OCI-LY3 (cell line): ENCODE data around the gene GRIP2.

Experiments
- H2AFZ ChIP-seq: fragments of 200-600, 300-600 bp; shearing (Covaris generic); 2 replicates; pipeline ENCODE4 v1.6.0; 2014; ENCODE audit warnings: antibody characterized with exemption, low read depth, low read length
- H3K27ac ChIP-seq: fragments of 200-600, 300-600 bp; sonication (generic); 2 replicates; pipeline ENCODE4 v1.5.1; 2014; ENCODE audit warnings: mild to moderate bottlenecking, low read length, moderate library complexity, mixed read lengths
- H3K27me3 ChIP-seq: fragments of 200-600, 300-600 bp; sonication (generic); 2 replicates; pipeline ENCODE4 v1.6.1; 2014; ENCODE audit warnings: low read depth, low read length, mixed read lengths
- H3K36me3 ChIP-seq: fragments of 200-600, 300-600 bp; sonication (generic); replicated peaks from 2 replicates; pipeline ENCODE3; 2014; ENCODE audit warnings: low read depth, low read length, mixed read lengths
- H3K4me1 ChIP-seq: fragments of 300-600, 200-600 bp; sonication (generic); 2 replicates; pipeline ENCODE4 v1.6.1; 2014; ENCODE audit warnings: low read length, mixed read lengths
- H3K4me2 ChIP-seq: fragments of 200-600, 300-600 bp; sonication (generic); 2 replicates; pipeline ENCODE4 v1.6.1; 2014; ENCODE audit warnings: low read length, mixed read lengths
- H3K4me3 ChIP-seq: fragments of 300-600, 200-600 bp; sonication (generic); 2 replicates; pipeline ENCODE4 v1.5.1; 2014; ENCODE audit warnings: antibody characterized with exemption, mild to moderate bottlenecking, low read length, moderate library complexity
- H3K79me2 ChIP-seq: fragments of 300-600, 200-600 bp; shearing (Covaris generic); 2 replicates; pipeline ENCODE4 v1.6.1; 2014; ENCODE audit warnings: mild to moderate bottlenecking, low read length, mixed read lengths
- H3K9ac ChIP-seq: fragments of 300-600, 200-600 bp; shearing (Covaris generic); 2 replicates; pipeline ENCODE4 v1.6.0; 2014; ENCODE audit warnings: mild to moderate bottlenecking, low read length, moderate library complexity
- H3K9me3 ChIP-seq: fragments of 200-600, 300-600 bp; shearing (Covaris generic); 2 replicates; pipeline ENCODE4 v1.6.1; 2014; ENCODE audit warnings: low read length, mixed read lengths; ENCODE audit not compliant: insufficient read depth
- H4K20me1 ChIP-seq: fragments of 200-600, 300-600 bp; sonication (generic); 2 replicates; pipeline ENCODE4 v1.6.1; 2016; ENCODE audit warnings: low read length, mixed read lengths; ENCODE audit not compliant: insufficient read depth
- CTCF ChIP-seq: fragments of 200-600, 300-600 bp; sonication (generic); IDR thresholded peaks from 2 replicates; pipeline ENCODE4 v1.5.1; 2014; ENCODE audit warnings: antibody characterized with exemption, low read length, low read depth
- EZH2phosphoT487 ChIP-seq: fragments of 200-600 bp; shearing (Covaris generic); IDR thresholded peaks from 2 replicates; pipeline ENCODE4 v1.6.1; 2018; ENCODE audit warnings: antibody characterized with exemption, mixed run types, low read depth

The GRIP2 gene

GRCh38 chr3:14464141-14464465 lies 76.0 kb downstream of the GRIP2 start:
- peaks cover 96% of the 10 kb centered on the region for H3K36me3 ChIP-seq
- H3K9me3 ChIP-seq = no peaks in the 10 kb centered on the region
- no peak overlapping the region for H3K9ac ChIP-seq
- peaks cover 4% of the 10 kb centered on the region; the same call in 1 of the 2 replicates for H3K79me2 ChIP-seq
- H4K20me1 ChIP-seq = no peaks in the 10 kb centered on the region
- H3K4me1 ChIP-seq = peaks cover 31% of the 10 kb centered on the region
- H3K27me3 ChIP-seq = no peaks in the 10 kb centered on the region
- no peak overlapping the region for H3K27ac ChIP-seq
- H2AFZ ChIP-seq = no peak overlapping the region
- TF ChIP-seq EZH2phosphoT487 (no peak), CTCF (no peak)
- no peak overlapping the region for H3K4me2 ChIP-seq
- H3K4me3 ChIP-seq = no peak overlapping the region

GRCh38 chr3:14463330-14464140 lies 76.6 kb downstream of the GRIP2 start:
- Histone ChIP-seq H3K9ac (no peak overlapping the region), H3K27me3 (no peaks in the 10 kb centered on the region), H3K4me1 (peaks cover 37% of the 10 kb centered on the region), H4K20me1 (no peaks in the 10 kb centered on the region), H3K9me3 (no peaks in the 10 kb centered on the region), H3K4me3 (no peak overlapping the region), H3K27ac (no peak overlapping the region), H3K79me2 (peaks cover 1% of the 10 kb centered on the region; the same call in 1 of the 2 replicates), H2AFZ (no peak overlapping the region), H3K36me3 (peaks cover 96% of the 10 kb centered on the region), H3K4me2 (no peak overlapping the region)
- TF ChIP-seq EZH2phosphoT487 (no peak), CTCF (no peak)

- H2AFZ ChIP-seq = no peak overlapping the region
- TF ChIP-seq EZH2phosphoT487 = no peak
- TF ChIP-seq CTCF = no peak
- no peaks in the 10 kb centered on the region; the same call in 1 of the 2 replicates for H3K79me2 ChIP-seq
- H3K9ac ChIP-seq = no peak overlapping the region
- no peak overlapping the region for H3K27ac ChIP-seq
- H3K4me2 ChIP-seq = no peak overlapping the region
- no peaks in the 10 kb centered on the region for H3K9me3 ChIP-seq
- H3K36me3 ChIP-seq = peaks cover 97% of the 10 kb centered on the region
- H3K4me1 ChIP-seq = peaks cover 41% of the 10 kb centered on the region
- no peaks in the 10 kb centered on the region for H4K20me1 ChIP-seq
- no peaks in the 10 kb centered on the region for H3K27me3 ChIP-seq
- H3K4me3 ChIP-seq = no peak overlapping the region
Measured at GRCh38 chr3:14462738-14463137, 77.4 kb downstream of the GRIP2 start.

GRCh38 chr3:14461748-14462324 lies 78.3 kb downstream of the GRIP2 start:
- no peak overlapping the region for H3K4me2 ChIP-seq
- H3K36me3 ChIP-seq = peaks cover 95% of the 10 kb centered on the region
- H3K9me3 ChIP-seq = no peaks in the 10 kb centered on the region
- no peaks in the 10 kb centered on the region for H3K27me3 ChIP-seq
- no peaks in the 10 kb centered on the region for H4K20me1 ChIP-seq
- H2AFZ ChIP-seq = no peak overlapping the region
- peak; percentile 78 for TF ChIP-seq CTCF
- TF ChIP-seq EZH2phosphoT487 = no peak
- no peak overlapping the region for H3K9ac ChIP-seq
- no peak overlapping the region for H3K4me3 ChIP-seq
- H3K4me1 ChIP-seq = peaks cover 43% of the 10 kb centered on the region
- no peaks in the 10 kb centered on the region; the same call in 1 of the 2 replicates for H3K79me2 ChIP-seq
- H3K27ac ChIP-seq = peak overlapping the region; percentile 27
